Hepatocyte (in vitro differentiated cells): ENCODE results near the gene CEACAM19. TPM values are rescaled to one million over a fixed set of nuclear protein-coding genes. Genes with fewer than 3 reads are reported as not detected.

ENCODE experiments used
- DNase-seq: peaks from one replicate; pipeline ENCODE4 v3.0.0-alpha.2; 2016; ENCODE audit warnings: low spot score
- H2AFZ ChIP-seq: fragments of 200-600 bp; sonication (generic); 2 replicates; pipeline ENCODE4 v1.6.0; 2016; ENCODE audit warnings: antibody characterized with exemption, mild to moderate bottlenecking
- H3K27ac ChIP-seq: fragments of 200-600 bp; sonication (generic); 2 replicates; pipeline ENCODE4 v1.5.1; 2016; ENCODE audit warnings: mild to moderate bottlenecking
- H3K27me3 ChIP-seq: fragments of 200-600 bp; sonication (generic); 2 replicates; pipeline ENCODE4 v1.6.1; 2016
- H3K36me3 ChIP-seq: fragments of 200-600 bp; sonication (generic); replicated peaks from 2 replicates; pipeline ENCODE4 v1.5.1; 2016; ENCODE audit warnings: low read depth; ENCODE audit not compliant: insufficient read depth
- H3K4me1 ChIP-seq: fragments of 200-600 bp; sonication (generic); 2 replicates; pipeline ENCODE4 v1.5.1; 2016; ENCODE audit warnings: mild to moderate bottlenecking, moderate library complexity; ENCODE audit not compliant: insufficient read depth
- H3K4me2 ChIP-seq: fragments of 200-600 bp; sonication (generic); 2 replicates; pipeline ENCODE4 v1.6.0; 2016
- H3K4me3 ChIP-seq: fragments of 200-600 bp; sonication (generic); 2 replicates; pipeline ENCODE4 v1.5.1; 2016; ENCODE audit warnings: mild to moderate bottlenecking
- H3K79me2 ChIP-seq: fragments of 200-600 bp; sonication (generic); 2 replicates; pipeline ENCODE4 v1.6.0; 2017; ENCODE audit warnings: mild to moderate bottlenecking
- H3K9me2 ChIP-seq: fragments of 200-600 bp; sonication (generic); replicated peaks from 2 replicates; pipeline ENCODE4 v1.6.0; 2017; ENCODE audit warnings: mild to moderate bottlenecking; ENCODE audit not compliant: insufficient read depth
- H3K9me3 ChIP-seq: fragments of 200-600 bp; sonication (generic); 2 replicates; pipeline ENCODE4 v1.5.1; 2016; ENCODE audit warnings: low read depth, mild to moderate bottlenecking
- H4K20me1 ChIP-seq: fragments of 200-600 bp; sonication (generic); 2 replicates; pipeline ENCODE4 v1.6.0; 2016; ENCODE audit warnings: mild to moderate bottlenecking; ENCODE audit not compliant: insufficient read depth, poor library complexity, severe bottlenecking
- CTCF ChIP-seq: fragments of 200-600 bp; sonication (generic); IDR thresholded peaks from 2 replicates; pipeline ENCODE4 v1.5.1; 2016; ENCODE audit warnings: antibody characterized with exemption, mild to moderate bottlenecking; ENCODE audit not compliant: poor library complexity
- EZH2 ChIP-seq: fragments of 200-600 bp; sonication (generic); IDR thresholded peaks from 2 replicates; pipeline ENCODE4 v1.6.1; 2016; ENCODE audit warnings: antibody characterized with exemption, mild to moderate bottlenecking, borderline replicate concordance
- EZH2phosphoT487 ChIP-seq: fragments of 200-600 bp; sonication (generic); IDR thresholded peaks from one replicate; pipeline ENCODE4 v1.6.1; 2018; ENCODE audit warnings: antibody characterized with exemption, mild to moderate bottlenecking, low read depth, moderate library complexity; ENCODE audit not compliant: unreplicated experiment, severe bottlenecking
- WGBS: methylation state at CpG from one replicate; pipeline ENCODE4 v1.1.6; 2016; ENCODE audit warnings: low lambda C conversion rate; ENCODE audit errors: missing lambda C conversion rate; 5-methylcytosine and 5-hydroxymethylcytosine counted together
- microRNA counts: library from miRNA; unstranded; fragments of <30 nt; microRNA quantifications from one replicate; lab custom pipeline; 2017
- microRNA-seq: library from miRNA; unstranded; fragments of <30 nt; microRNA quantifications from one replicate; pipeline ENCODE4, GENCODE V29; 2017
- polyA plus RNA-seq: library from polyadenylated mRNA; unstranded; fragments of >200 nt; fragmentation: Nextera tagmentation; extraction: Ambion mirVana; gene quantifications from 2 replicates; pipeline ENCODE4 v1.2.1, GENCODE V29; 2016
- small RNA-seq: library from RNA; depleted of rRNA; stranded (forward); fragments of <200 nt; gene quantifications from one replicate; pipeline ENCODE3, GENCODE V24; 2014
- total RNA-seq: library from RNA; depleted of rRNA; stranded (reverse); fragments of >200 nt; gene quantifications from 2 replicates; pipeline ENCODE4 v1.2.3, GENCODE V29; 2014

CEACAM19 gene
- total and polyA plus RNA-seq, 2 experiments from 2014 or later: 2.8 to 5.6 TPM

GRCh38 chr19:44732235-44733014 is 61.1 kb downstream of the CEACAM19 start:
- Histone ChIP-seq H2AFZ (no peak overlapping the region), H3K4me2 (no peak overlapping the region), H3K27ac (no peak overlapping the region), H4K20me1 (no peaks in the 10 kb centered on the region), H3K9me3 (no peaks in the 10 kb centered on the region), H3K79me2 (no peaks in the 10 kb centered on the region), H3K36me3 (no peaks in the 10 kb centered on the region), H3K4me3 (no peak overlapping the region), H3K4me1 (no peaks in the 10 kb centered on the region), H3K27me3 (no peaks in the 10 kb centered on the region), H3K9me2 (no peaks in the 10 kb centered on the region)
- 82% methylated on average over 11 of the region's 11 CpGs for WGBS
- TF ChIP-seq CTCF (no peak), EZH2phosphoT487 (no peak), EZH2 (no peak)
- no peak for DNase-seq

MicroRNAs within 50 kb of the gene (microRNA counts, 767-probe panel; counts per million panel counts)
- not detected for microRNA hsa-miR-4531 (lab: Ali Mortazavi, UCI)

Small RNAs within 50 kb of the gene (microRNA-seq; reads per million reads assigned to microRNA genes)
- gene MIR4531: not detected

Small RNAs within 50 kb of the gene (small RNA-seq; reads per million reads assigned to genes)
- gene RF00285: not detected

Other genes starting within 250 kb of the CEACAM19 start
- gene ZNF229, start 223.0 kb upstream of the CEACAM19 start, total RNA-seq: 15.1 and 15.2 TPM in 2 replicates
- gene ZNF229, start 223.0 kb upstream of the CEACAM19 start, polyA plus RNA-seq: 6.4 and 6.6 TPM in 2 replicates
- 10.1 and 25.4 TPM in 2 replicates for gene ZNF180, start 171.0 kb upstream of the CEACAM19 start, total RNA-seq
- gene ZNF180, start 171.0 kb upstream of the CEACAM19 start, polyA plus RNA-seq: 3.1 and 3.2 TPM in 2 replicates
- 1.5 and 1.6 TPM in 2 replicates for gene CEACAM20, start 141.8 kb upstream of the CEACAM19 start, total RNA-seq
- 0.24 and 0.39 TPM in 2 replicates for gene CEACAM20, start 141.8 kb upstream of the CEACAM19 start, polyA plus RNA-seq
- 2.1 TPM in 2 replicates for gene IGSF23, start 57.9 kb upstream of the CEACAM19 start, total RNA-seq
- gene IGSF23, start 57.9 kb upstream of the CEACAM19 start, polyA plus RNA-seq: 0.21 and 3.8 TPM in 2 replicates
- 123 and 124 TPM in 2 replicates for gene PVR, start 27.6 kb upstream of the CEACAM19 start, total RNA-seq
- gene PVR, start 27.6 kb upstream of the CEACAM19 start, polyA plus RNA-seq: 76.4 and 85.6 TPM in 2 replicates
- gene CEACAM16, start 27.7 kb downstream of the CEACAM19 start, total RNA-seq: 0.73 TPM in 1 of 2 replicates, not detected in the other
- gene CEACAM16, start 27.7 kb downstream of the CEACAM19 start, polyA plus RNA-seq: not detected in 2 replicates
- gene BCL3, start 77.2 kb downstream of the CEACAM19 start, total RNA-seq: 4.3 and 6.3 TPM in 2 replicates
- gene BCL3, start 77.2 kb downstream of the CEACAM19 start, polyA plus RNA-seq: 45.7 and 51.4 TPM in 2 replicates
- 26.2 and 28.3 TPM in 2 replicates for gene CBLC, start 106.4 kb downstream of the CEACAM19 start, total RNA-seq
- gene CBLC, start 106.4 kb downstream of the CEACAM19 start, polyA plus RNA-seq: 38.1 and 39.7 TPM in 2 replicates
- 53.3 and 77.1 TPM in 2 replicates for gene BCAM, start 137.6 kb downstream of the CEACAM19 start, total RNA-seq
- gene BCAM, start 137.6 kb downstream of the CEACAM19 start, polyA plus RNA-seq: 34.7 and 41.8 TPM in 2 replicates
- 174 and 193 TPM in 2 replicates for gene NECTIN2, start 174.8 kb downstream of the CEACAM19 start, total RNA-seq
- gene NECTIN2, start 174.8 kb downstream of the CEACAM19 start, polyA plus RNA-seq: 300 and 307 TPM in 2 replicates
- 60.9 and 67.9 TPM in 2 replicates for gene TOMM40, start 219.8 kb downstream of the CEACAM19 start, total RNA-seq
- gene TOMM40, start 219.8 kb downstream of the CEACAM19 start, polyA plus RNA-seq: 83.1 and 83.7 TPM in 2 replicates
- 3,920 and 3,946 TPM in 2 replicates for gene APOE, start 234.3 kb downstream of the CEACAM19 start, total RNA-seq
- 3,558 and 4,019 TPM in 2 replicates for gene APOE, start 234.3 kb downstream of the CEACAM19 start, polyA plus RNA-seq
- 330 and 390 TPM in 2 replicates for gene APOC1, start 243.1 kb downstream of the CEACAM19 start, total RNA-seq
- gene APOC1, start 243.1 kb downstream of the CEACAM19 start, polyA plus RNA-seq: 395 and 606 TPM in 2 replicates